ENCODE measurements around the gene TSPAN13.

The TSPAN13 gene

GRCh38 chr7:16803125-16803524 lies 49.6 kb downstream of the TSPAN13 start:
- H3K9ac ChIP-seq (ENCODE audit: low read length) = no peak overlapping the region
- H3K27ac ChIP-seq (ENCODE audit: low read depth, low read length) = no peak overlapping the region
- H3K36me3 ChIP-seq (ENCODE audit: insufficient read depth, low read length) = no peaks in the 10 kb centered on the region
- no peaks in the 10 kb centered on the region for H3K9me3 ChIP-seq (ENCODE audit: low read length)
- H3K4me1 ChIP-seq (ENCODE audit: insufficient read depth, low read length) = no peaks in the 10 kb centered on the region
- no peaks in the 10 kb centered on the region for H3K27me3 ChIP-seq (ENCODE audit: control insufficient read depth in 1 of 2, insufficient read depth in 2 of 2, low read length in 2 of 2)
- H3K4me3 ChIP-seq (ENCODE audit: low read depth in 1 of 2, low read length in 2 of 2) = no peak overlapping the region

DNA sequence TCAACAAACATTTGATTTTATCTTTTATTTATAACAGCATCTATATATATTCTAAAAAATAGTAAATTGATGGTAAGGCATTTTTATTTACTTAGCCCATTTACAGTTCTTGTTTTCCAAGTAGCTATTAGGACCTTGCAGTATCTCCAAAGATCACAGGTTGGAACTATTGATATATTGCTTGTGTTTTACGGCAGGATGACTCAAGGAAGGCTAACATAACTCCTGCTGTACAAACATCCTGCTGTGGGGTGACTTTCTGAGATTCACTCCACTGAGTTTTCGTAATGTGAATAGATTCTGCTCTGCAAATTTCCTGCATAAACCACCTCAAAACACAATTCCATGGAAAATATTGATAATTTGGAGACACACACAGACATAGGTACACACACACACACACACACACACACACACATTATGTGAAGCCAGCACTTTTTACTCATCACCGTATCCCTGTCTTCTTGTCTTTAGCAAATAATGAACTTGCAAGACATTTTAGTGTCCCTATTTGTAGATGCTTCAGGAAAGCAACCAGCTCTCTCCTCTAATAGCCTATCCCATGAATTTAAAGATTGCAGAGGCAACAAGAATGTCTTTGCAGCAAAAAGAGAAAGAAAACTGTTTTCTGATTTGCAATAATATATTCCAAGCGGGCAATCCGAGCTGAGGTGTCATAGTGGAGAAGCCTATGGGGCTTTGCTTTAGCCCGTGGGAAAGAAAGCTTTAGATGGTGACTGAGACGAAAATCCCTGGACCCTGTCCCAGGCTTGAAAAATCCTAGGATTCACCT lies 50.5 kb downstream of the TSPAN13 start:
- Histone ChIP-seq H3K27ac (ENCODE audit: low read depth, low read length) (no peak overlapping the region), H3K36me3 (ENCODE audit: insufficient read depth, low read length) (no peaks in the 10 kb centered on the region), H3K4me1 (ENCODE audit: insufficient read depth, low read length) (no peaks in the 10 kb centered on the region), H3K9ac (ENCODE audit: low read length) (no peak overlapping the region), H3K4me3 (ENCODE audit: low read depth in 1 of 2, low read length in 2 of 2) (no peak overlapping the region), H3K27me3 (ENCODE audit: control insufficient read depth in 1 of 2, insufficient read depth in 2 of 2, low read length in 2 of 2) (no peaks in the 10 kb centered on the region), H3K9me3 (ENCODE audit: low read length) (no peaks in the 10 kb centered on the region)

- H3K36me3 ChIP-seq (ENCODE audit: insufficient read depth, low read length) = no peaks in the 10 kb centered on the region
- no peaks in the 10 kb centered on the region for H3K9me3 ChIP-seq (ENCODE audit: low read length)
- no peaks in the 10 kb centered on the region for H3K27me3 ChIP-seq (ENCODE audit: control insufficient read depth in 1 of 2, insufficient read depth in 2 of 2, low read length in 2 of 2)
- H3K27ac ChIP-seq (ENCODE audit: low read depth, low read length) = no peak within 1 kb of the TSS
- no peaks in the 10 kb centered on the region for H3K4me1 ChIP-seq (ENCODE audit: insufficient read depth, low read length)
- no peak within 1 kb of the TSS for H3K4me3 ChIP-seq (ENCODE audit: low read depth in 1 of 2, low read length in 2 of 2)
- no peak within 1 kb of the TSS for H3K9ac ChIP-seq (ENCODE audit: low read length)
Measured at GRCh38 chr7:16804674-16805439, 51.3 kb downstream of the TSPAN13 start, which contains the start of gene AGR2. TSS of gene AGR2 (minus strand) at chr7:16804999. CDS start at chr7:16801796, 3,203 bp downstream.

GRCh38 chr7:16805441-16805840 lies 51.9 kb downstream of the TSPAN13 start:
- H3K9me3 ChIP-seq (ENCODE audit: low read length) = no peaks in the 10 kb centered on the region
- no peaks in the 10 kb centered on the region for H3K4me1 ChIP-seq (ENCODE audit: insufficient read depth, low read length)
- H3K27ac ChIP-seq (ENCODE audit: low read depth, low read length) = no peak overlapping the region
- H3K9ac ChIP-seq (ENCODE audit: low read length) = no peak overlapping the region
- no peak overlapping the region for H3K4me3 ChIP-seq (ENCODE audit: low read depth in 1 of 2, low read length in 2 of 2)
- H3K27me3 ChIP-seq (ENCODE audit: control insufficient read depth in 1 of 2, insufficient read depth in 2 of 2, low read length in 2 of 2) = no peaks in the 10 kb centered on the region
- H3K36me3 ChIP-seq (ENCODE audit: insufficient read depth, low read length) = no peaks in the 10 kb centered on the region

DNA sequence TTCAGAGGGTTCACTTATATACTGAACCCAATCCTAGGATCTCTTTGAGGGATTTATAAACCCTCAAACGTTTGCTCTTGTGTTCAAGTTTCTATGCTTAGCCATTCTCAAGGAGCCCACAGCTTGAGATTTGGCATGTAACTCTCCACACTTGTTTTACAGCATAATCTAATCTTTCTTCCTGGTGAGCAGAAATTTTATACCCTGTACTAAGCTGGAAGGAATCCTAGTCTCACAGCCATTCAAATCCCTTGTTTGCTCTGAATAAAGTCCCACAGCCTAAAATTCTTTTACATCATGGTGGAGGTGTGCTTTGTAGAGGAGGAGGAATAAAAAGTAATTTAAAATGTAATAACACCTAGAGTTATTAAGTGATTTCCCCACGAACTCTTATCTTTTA lies 56.6 kb downstream of the TSPAN13 start:
- Histone ChIP-seq H3K36me3 (ENCODE audit: insufficient read depth, low read length) (no peaks in the 10 kb centered on the region), H3K9ac (ENCODE audit: low read length) (no peak overlapping the region), H3K27me3 (ENCODE audit: control insufficient read depth in 1 of 2, insufficient read depth in 2 of 2, low read length in 2 of 2) (no peaks in the 10 kb centered on the region), H3K4me3 (ENCODE audit: low read depth in 1 of 2, low read length in 2 of 2) (no peak overlapping the region), H3K4me1 (ENCODE audit: insufficient read depth, low read length) (no peaks in the 10 kb centered on the region), H3K27ac (ENCODE audit: low read depth, low read length) (no peak overlapping the region), H3K9me3 (ENCODE audit: low read length) (no peaks in the 10 kb centered on the region)

- Histone ChIP-seq H3K27me3 (ENCODE audit: control insufficient read depth in 1 of 2, insufficient read depth in 2 of 2, low read length in 2 of 2) (no peaks in the 10 kb centered on the region), H3K36me3 (ENCODE audit: insufficient read depth, low read length) (no peaks in the 10 kb centered on the region), H3K9ac (ENCODE audit: low read length) (no peak overlapping the region), H3K4me3 (ENCODE audit: low read depth in 1 of 2, low read length in 2 of 2) (no peak overlapping the region), H3K9me3 (ENCODE audit: low read length) (no peaks in the 10 kb centered on the region), H3K4me1 (ENCODE audit: insufficient read depth, low read length) (no peaks in the 10 kb centered on the region), H3K27ac (ENCODE audit: low read depth, low read length) (no peak overlapping the region)
Measured at GRCh38 chr7:16810573-16810972, 57.0 kb downstream of the TSPAN13 start.

GRCh38 chr7:16811551-16811950 lies 58.0 kb downstream of the TSPAN13 start:
- Histone ChIP-seq H3K27ac (ENCODE audit: low read depth, low read length) (no peak overlapping the region), H3K4me3 (ENCODE audit: low read depth in 1 of 2, low read length in 2 of 2) (no peak overlapping the region), H3K27me3 (ENCODE audit: control insufficient read depth in 1 of 2, insufficient read depth in 2 of 2, low read length in 2 of 2) (no peaks in the 10 kb centered on the region), H3K9me3 (ENCODE audit: low read length) (no peaks in the 10 kb centered on the region), H3K9ac (ENCODE audit: low read length) (no peak overlapping the region), H3K36me3 (ENCODE audit: insufficient read depth, low read length) (no peaks in the 10 kb centered on the region), H3K4me1 (ENCODE audit: insufficient read depth, low read length) (no peaks in the 10 kb centered on the region)

- no peak overlapping the region for H3K9ac ChIP-seq (ENCODE audit: low read length)
- no peak overlapping the region for H3K27ac ChIP-seq (ENCODE audit: low read depth, low read length)
- no peaks in the 10 kb centered on the region for H3K9me3 ChIP-seq (ENCODE audit: low read length)
- H3K27me3 ChIP-seq (ENCODE audit: control insufficient read depth in 1 of 2, insufficient read depth in 2 of 2, low read length in 2 of 2) = no peaks in the 10 kb centered on the region
- no peaks in the 10 kb centered on the region for H3K4me1 ChIP-seq (ENCODE audit: insufficient read depth, low read length)
- H3K36me3 ChIP-seq (ENCODE audit: insufficient read depth, low read length) = no peaks in the 10 kb centered on the region
- H3K4me3 ChIP-seq (ENCODE audit: low read depth in 1 of 2, low read length in 2 of 2) = no peak overlapping the region
Measured at GRCh38 chr7:16812542-16813231, 59.1 kb downstream of the TSPAN13 start.

DNA sequence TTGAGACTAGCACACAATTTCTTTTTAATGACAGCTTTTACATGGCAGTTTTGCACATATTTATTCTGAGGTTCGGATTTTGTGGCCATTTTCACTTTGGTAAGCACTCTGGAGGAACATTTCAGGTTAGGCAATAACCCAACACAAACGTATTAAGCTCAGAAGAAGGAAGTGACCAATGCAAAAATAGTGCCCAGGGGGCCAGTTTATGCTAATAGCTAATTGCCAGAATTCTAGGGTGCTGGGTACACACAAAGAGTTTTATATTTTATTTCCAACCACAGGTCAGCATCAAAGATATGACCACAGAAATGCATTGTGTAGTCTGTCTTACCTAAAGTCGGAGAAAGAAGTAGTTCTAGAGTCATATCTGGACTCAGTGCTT lies 59.7 kb downstream of the TSPAN13 start:
- no peaks in the 10 kb centered on the region for H3K27me3 ChIP-seq (ENCODE audit: control insufficient read depth in 1 of 2, insufficient read depth in 2 of 2, low read length in 2 of 2)
- H3K4me3 ChIP-seq (ENCODE audit: low read depth in 1 of 2, low read length in 2 of 2) = no peak overlapping the region
- no peaks in the 10 kb centered on the region for H3K36me3 ChIP-seq (ENCODE audit: insufficient read depth, low read length)
- no peaks in the 10 kb centered on the region for H3K9me3 ChIP-seq (ENCODE audit: low read length)
- no peak overlapping the region for H3K27ac ChIP-seq (ENCODE audit: low read depth, low read length)
- no peaks in the 10 kb centered on the region for H3K4me1 ChIP-seq (ENCODE audit: insufficient read depth, low read length)
- no peak overlapping the region for H3K9ac ChIP-seq (ENCODE audit: low read length)

- Histone ChIP-seq H3K4me1 (ENCODE audit: insufficient read depth, low read length) (no peaks in the 10 kb centered on the region), H3K4me3 (ENCODE audit: low read depth in 1 of 2, low read length in 2 of 2) (no peak overlapping the region), H3K27ac (ENCODE audit: low read depth, low read length) (no peak overlapping the region), H3K36me3 (ENCODE audit: insufficient read depth, low read length) (no peaks in the 10 kb centered on the region), H3K9me3 (ENCODE audit: low read length) (no peaks in the 10 kb centered on the region), H3K9ac (ENCODE audit: low read length) (no peak overlapping the region), H3K27me3 (ENCODE audit: control insufficient read depth in 1 of 2, insufficient read depth in 2 of 2, low read length in 2 of 2) (no peaks in the 10 kb centered on the region)
Measured at GRCh38 chr7:16815001-16815400, 61.4 kb downstream of the TSPAN13 start.

DNA sequence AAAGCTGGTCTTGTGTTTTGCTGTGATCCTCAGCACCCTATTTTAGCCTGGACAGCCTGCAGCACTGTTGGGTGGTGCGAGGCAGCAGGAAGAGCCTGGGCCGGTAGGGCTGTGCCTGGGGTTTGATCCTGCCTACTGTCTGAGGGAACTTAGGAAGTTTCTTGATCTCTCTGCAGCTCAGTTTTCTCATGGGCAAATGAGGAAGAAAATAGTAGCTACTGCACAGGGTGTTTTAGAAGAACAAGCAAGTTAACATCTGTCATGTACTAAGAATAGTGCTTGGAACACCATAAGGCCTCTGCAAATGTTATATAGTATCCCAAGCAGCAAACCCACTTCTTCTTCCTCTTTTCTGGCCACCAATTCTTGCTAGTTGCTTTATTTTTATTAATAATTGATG lies 63.3 kb downstream of the TSPAN13 start:
- Histone ChIP-seq H3K36me3 (ENCODE audit: insufficient read depth, low read length) (no peaks in the 10 kb centered on the region), H3K4me1 (ENCODE audit: insufficient read depth, low read length) (no peaks in the 10 kb centered on the region), H3K4me3 (ENCODE audit: low read depth in 1 of 2, low read length in 2 of 2) (no peak overlapping the region), H3K27me3 (ENCODE audit: control insufficient read depth in 1 of 2, insufficient read depth in 2 of 2, low read length in 2 of 2) (no peaks in the 10 kb centered on the region), H3K9me3 (ENCODE audit: low read length) (no peaks in the 10 kb centered on the region), H3K27ac (ENCODE audit: low read depth, low read length) (no peak overlapping the region), H3K9ac (ENCODE audit: low read length) (no peak overlapping the region)

All from muscle layer of colon (tissue), 2 donors.